NCI-H1417 treated with DMSO at 0.1 percent for 48 hours (cell line): ENCODE measurements around the gene ARHGAP6.

Experiments used
- DNase-seq: peaks from one replicate; lab custom pipeline; 2025; lab: John Stamatoyannopoulos, UW

ARHGAP6 gene, protein sequence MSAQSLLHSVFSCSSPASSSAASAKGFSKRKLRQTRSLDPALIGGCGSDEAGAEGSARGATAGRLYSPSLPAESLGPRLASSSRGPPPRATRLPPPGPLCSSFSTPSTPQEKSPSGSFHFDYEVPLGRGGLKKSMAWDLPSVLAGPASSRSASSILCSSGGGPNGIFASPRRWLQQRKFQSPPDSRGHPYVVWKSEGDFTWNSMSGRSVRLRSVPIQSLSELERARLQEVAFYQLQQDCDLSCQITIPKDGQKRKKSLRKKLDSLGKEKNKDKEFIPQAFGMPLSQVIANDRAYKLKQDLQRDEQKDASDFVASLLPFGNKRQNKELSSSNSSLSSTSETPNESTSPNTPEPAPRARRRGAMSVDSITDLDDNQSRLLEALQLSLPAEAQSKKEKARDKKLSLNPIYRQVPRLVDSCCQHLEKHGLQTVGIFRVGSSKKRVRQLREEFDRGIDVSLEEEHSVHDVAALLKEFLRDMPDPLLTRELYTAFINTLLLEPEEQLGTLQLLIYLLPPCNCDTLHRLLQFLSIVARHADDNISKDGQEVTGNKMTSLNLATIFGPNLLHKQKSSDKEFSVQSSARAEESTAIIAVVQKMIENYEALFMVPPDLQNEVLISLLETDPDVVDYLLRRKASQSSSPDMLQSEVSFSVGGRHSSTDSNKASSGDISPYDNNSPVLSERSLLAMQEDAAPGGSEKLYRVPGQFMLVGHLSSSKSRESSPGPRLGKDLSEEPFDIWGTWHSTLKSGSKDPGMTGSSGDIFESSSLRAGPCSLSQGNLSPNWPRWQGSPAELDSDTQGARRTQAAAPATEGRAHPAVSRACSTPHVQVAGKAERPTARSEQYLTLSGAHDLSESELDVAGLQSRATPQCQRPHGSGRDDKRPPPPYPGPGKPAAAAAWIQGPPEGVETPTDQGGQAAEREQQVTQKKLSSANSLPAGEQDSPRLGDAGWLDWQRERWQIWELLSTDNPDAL (N-terminal part only)

DNA sequence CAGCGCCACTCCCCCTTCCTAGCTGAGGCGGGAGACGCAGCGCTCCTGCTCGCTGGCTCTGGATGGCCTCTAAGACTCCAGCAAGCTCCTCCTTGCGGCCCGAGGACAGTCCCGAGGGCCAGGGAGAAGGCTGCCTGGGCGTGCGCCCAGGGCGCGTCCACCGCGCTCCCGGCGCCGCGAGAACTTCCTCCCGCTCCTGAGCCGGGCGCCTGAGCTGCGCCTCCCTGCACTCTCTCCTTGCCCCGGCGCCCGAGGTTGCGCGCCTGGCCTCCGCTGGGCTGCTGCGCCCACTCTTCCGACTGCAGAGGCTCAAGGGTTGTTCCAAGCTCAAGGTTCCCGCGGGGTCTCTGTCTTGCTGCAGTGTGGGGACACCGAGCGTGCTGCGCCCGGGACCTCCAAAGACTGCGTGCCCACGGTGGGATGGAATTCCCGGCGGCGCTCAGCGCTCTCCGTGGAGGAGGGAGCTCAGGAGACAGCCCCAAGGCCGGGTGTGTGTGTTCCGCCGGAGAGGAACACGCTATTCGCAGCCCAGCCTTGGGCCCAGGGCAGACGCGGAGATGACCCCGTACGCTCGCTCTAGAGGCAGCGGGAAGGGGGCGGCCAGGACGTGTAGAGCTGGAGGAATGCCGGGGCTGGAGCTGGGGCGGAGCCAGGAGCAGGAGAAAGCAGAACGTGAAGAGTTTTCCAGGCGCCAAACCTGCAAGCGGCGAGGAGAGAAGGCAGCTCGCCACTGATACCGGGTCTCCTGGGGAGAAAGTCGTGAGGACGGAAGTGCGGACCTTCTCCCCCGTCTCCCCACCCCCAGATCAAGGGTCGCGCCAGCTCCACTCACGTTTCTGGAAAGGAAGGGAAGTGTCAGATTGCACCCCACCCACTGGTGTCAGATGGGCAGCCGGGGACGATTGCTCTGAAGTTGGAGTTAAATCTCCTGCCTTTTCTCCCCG is at the start of gene ARHGAP6:
Gene ARHGAP6 (minus strand): TSS at position 753 of the 944 bp plus-strand sequence. CDS start 1,092 bp downstream, outside the sequence.
- no peak for DNase-seq

DNA sequence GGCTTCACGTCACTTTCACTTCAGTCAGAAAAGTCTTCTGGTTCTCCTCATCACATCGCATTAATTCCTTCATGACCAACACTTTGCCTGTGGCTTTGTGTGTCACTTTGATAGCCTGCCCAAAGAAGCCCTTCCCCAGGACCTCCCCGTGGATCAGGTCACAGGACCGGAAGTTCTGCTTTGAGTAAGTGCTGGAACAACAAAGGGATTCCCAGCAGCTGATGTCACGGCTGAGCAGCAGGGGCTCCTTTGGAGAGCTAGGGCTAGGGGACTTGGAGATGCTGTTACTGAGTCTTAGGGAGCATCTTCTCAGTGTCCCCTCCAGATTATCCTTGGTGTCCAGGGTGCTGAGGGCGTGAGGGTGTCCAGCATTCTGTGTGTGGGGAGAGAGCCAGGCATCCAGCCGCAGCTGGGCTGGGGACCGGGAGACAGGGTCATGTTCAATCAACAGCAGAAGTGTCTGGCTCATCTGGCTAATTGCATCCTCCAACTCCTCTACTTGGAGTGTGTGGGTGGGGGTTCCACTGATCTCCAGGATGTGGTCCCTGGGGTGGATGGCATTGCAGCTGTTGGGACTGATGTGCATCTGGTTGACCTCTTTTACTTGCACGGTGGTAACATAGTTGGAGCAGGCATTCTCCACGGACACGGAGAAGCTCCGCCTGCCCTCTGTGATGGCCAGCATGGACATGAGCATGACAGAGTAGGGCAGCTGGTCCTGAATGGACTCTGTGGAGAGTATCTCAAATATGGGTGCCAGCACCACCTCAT is 39.2 kb upstream of the ARHGAP6 start:
- no peak for DNase-seq

DNA sequence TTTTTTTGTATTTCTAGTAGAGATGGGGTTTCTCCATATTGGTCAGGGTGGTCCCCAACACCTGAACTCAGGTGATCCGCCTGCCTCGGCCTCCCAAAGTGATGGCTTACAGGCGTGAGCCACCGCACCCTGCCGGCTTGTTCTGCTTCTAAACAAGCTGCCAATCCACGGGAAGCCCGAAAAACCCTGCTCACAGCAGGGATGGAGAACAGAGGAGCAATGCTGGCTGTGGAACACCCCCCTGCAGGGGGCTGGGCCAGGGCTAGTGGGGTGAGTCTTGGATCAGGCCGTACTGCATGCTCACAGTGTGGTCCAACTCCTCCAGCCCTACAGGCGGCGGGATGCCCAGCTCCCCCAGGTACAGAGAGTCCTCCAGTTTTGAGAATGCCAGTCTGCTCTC is 38.1 kb upstream of the ARHGAP6 start:
- DNase-seq: no peak

DNA sequence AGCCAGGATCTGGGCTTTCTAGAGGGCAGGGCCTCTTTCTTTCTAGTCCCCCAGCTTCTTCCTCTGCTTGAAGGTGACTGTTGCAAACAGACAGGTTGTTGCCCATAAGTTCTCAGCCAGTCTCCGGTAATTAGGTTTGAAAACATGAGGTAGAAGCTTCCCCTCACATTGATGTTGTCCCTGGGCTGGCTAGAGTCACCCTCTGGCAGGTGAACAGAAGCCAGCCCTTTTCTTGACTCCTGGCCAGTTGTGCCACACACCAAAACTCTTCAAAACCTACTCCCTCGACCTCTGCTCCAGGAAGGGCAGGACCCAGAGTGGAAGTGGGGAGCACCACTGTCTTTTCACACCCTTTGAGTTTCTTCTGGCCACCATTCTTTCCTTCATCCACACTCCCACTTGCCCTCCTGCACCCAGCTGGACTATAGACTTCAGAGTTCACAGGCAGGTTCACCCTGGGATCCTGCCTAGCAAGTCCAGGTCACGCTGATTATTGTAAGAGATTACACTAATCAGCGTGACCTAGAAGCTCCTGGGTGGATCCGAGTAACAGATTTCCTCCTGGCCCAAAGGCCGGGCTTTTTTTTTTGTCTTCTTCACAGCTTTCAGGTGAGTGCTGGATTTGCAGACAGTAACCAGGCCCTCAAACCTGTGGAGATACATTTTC is 37.4 kb upstream of the ARHGAP6 start:
- DNase-seq: no peak

DNA sequence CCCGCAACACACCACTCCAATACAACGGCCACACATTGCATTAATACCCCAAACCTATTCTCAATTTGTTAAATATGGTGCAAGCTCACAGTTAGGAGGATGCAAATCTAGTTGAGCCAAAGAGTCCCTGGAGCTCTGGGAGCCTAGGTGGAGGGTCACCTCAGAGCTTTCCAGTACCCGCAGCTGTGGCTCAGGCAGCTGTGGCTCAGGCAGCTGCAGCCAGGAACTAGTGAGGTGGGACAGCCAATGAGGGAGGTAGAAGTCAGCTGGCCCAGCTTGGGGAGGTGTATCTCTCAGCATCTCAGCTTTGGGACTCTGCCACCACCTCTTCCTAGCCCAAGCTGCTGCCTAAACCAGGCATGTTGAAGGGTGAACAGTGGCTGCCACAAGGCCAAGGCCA is 36.7 kb upstream of the ARHGAP6 start:
- DNase-seq: no peak

DNA sequence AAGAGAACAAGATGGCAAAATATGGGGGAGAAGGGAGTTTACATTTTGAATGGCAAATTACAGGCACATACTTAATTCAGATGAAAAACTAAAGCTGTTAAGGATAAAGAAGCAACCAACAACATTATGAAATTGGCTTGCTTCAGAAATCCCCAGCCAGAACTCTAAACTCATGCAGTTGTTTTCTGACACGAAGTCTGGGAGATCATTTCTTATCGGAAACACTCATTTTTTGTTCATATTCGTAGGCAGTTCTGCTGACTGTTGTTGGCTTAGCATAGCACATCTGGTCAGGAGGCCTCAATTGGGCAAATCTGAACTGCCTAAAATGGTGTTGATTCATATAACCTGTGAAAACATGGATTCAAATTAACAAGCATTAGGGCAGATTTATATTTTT is 33.0 kb upstream of the ARHGAP6 start:
- no peak for DNase-seq

DNA sequence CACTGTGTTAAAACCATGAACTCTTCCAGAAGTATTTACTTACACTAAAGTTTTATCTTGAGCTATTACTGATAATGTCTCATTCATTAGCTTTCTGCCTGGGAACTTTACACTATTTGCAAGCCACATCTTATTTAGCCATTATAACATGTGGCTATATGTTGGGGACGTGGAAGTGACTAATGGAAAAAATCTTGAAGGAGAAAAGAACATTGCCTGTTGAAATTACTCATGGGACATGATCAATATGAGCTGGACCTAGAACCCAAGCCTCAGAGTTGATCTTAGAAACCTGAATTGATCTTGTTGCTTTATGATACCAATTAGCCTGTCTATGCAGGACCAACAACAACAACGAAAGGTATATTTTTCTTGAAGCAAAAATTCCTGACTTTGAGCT is 22.5 kb upstream of the ARHGAP6 start:
- no peak for DNase-seq

DNA sequence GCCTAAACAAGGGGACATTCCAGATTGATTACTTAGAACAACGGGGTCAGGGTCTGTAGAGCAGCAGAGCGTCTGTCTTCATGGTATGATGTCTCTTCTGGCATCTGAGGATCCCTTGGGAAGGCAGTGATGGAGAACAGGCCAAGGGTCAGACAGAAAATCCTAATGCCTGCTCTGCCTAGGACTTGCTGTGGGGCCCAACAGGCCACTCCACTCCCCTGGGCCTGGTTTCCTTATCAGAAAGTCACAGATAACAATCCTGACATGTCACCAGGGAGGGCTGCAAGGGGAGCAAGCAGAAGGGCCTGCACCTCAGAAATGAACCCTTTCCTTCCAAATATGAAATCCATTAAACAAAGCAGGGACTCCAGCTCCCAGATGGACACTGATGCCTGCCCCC is 21.4 kb upstream of the ARHGAP6 start:
- no peak for DNase-seq

DNA sequence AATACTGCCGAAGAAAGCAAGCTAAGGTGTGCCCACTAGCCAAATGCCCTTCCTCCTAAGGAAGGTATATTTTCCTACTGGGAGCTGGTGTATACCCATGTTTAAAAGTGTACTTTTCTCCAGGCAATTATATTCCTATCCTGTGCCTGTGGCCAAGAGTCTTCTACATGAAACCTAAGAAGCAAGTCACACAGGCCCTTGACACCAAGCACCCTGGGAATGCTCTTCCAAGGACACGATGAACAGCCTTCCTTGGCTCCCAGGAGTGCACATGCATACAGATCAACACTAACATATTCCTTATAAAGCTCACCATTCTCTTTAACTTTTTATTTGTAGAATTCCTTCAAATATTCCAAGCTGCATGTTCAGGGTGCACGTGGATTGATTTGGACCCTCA is 17.3 kb upstream of the ARHGAP6 start:
- no peak for DNase-seq

DNA sequence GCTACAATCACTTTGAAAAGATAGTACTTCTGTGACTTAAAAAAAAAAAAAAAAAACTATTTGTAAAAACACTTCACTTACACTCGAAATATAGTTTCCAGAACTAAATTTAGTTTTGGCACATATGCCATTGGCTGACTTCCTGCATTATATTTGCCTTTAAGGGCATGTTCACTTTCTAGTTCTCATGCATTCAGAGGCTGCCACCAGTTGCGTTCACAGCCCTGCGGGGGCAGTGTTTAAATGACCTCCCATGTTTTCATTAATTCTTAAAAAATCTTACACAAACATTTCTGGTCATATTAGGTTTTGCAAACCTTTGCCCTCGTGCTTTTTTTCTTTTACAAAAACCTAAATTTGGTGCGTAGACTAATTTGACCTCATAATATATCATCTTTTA is 12.4 kb upstream of the ARHGAP6 start:
- no peak for DNase-seq

DNA sequence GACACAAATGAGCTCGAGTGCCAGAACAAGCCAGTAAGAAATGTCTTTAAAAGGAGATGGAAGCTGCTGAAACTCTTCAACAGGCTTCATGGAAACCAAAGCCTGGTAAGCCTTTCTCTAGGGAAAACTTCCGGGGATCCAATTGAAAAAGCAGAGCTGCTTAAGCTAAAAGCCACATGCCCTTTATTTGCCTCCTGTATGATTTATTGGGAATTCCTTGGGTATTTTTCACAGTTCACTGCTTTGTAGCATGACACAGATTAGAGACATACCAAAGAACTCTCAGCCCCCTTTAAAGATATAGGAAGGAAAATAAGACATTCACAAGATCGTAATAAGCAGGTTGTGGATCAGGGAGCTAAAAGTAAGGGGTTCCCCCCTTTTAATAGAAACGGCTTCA is 6.5 kb upstream of the ARHGAP6 start:
- no peak for DNase-seq

DNA sequence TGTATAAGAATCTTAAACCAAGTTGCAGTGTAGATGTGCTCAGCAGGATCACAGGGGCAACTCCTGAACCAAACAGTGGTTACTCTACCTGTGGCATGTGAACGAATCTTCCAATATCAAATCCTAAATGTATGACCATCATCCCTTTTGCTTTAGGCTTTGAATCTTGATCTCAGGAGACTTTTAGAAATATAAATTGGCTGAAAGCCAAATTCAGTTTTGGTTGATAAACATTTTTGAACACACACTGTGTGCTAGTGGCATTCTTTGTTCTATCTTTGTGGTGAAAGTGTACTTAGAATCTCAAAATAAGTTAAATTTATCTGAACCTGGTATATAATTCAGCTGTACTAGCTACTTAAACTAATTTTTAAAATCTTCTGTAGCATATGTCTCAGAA is 4.6 kb upstream of the ARHGAP6 start:
- no peak for DNase-seq

DNA sequence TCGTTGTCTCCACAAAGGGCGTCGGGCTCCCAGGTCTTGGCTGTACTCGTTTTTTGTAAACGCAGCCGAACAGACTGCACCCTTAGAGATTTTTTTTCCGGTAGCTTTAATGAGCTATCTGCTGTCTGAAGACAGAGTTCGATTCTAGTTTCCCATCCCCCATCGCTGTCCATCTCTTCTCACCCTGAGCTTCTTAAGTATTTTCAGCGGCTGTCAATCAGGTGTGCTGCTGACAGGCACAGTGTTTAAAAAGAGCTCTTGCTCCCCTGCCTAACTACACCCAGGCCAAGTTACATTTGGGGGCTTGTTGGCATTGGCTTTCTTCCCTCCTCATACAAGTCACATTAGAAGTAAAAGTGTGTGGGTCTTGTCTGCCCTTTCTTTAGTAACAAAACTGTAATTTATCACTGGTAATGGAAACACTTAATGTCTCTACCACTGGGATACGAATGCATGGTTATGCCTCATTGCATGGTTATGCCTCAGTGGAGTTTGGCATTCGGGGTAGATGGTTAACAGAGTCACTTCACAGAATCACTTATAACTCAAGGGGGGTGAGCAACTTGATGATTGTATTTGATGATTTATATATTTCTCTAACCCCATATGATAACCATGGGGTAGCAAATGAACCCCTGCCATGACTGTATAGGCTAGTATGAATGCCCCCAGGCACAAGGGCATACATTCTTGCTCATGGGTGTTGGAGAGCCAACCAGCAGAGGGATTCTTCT is 1.4 kb upstream of the ARHGAP6 start:
- DNase-seq: no peak

DNA sequence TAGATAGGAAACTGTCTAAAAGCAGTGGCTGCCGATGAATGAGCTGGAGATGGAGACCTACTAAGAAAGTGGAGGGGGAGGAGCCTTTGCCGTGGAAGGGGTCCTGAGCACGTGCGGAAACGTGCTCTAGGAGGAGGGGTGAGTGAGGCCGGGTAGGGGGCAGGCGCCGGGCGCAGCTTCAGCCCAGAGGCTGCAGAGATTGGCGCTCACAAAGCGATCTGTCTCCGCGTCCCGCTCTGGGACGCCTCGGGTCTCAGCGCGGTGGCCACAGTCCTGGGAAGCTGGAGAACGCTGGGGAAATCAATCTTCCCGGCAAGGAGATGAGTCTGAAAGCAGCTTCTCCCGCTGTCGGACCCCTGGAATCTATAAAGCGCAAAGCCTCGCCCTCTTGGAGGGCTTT is 444 bp upstream of the ARHGAP6 start:
- DNase-seq: no peak

DNA sequence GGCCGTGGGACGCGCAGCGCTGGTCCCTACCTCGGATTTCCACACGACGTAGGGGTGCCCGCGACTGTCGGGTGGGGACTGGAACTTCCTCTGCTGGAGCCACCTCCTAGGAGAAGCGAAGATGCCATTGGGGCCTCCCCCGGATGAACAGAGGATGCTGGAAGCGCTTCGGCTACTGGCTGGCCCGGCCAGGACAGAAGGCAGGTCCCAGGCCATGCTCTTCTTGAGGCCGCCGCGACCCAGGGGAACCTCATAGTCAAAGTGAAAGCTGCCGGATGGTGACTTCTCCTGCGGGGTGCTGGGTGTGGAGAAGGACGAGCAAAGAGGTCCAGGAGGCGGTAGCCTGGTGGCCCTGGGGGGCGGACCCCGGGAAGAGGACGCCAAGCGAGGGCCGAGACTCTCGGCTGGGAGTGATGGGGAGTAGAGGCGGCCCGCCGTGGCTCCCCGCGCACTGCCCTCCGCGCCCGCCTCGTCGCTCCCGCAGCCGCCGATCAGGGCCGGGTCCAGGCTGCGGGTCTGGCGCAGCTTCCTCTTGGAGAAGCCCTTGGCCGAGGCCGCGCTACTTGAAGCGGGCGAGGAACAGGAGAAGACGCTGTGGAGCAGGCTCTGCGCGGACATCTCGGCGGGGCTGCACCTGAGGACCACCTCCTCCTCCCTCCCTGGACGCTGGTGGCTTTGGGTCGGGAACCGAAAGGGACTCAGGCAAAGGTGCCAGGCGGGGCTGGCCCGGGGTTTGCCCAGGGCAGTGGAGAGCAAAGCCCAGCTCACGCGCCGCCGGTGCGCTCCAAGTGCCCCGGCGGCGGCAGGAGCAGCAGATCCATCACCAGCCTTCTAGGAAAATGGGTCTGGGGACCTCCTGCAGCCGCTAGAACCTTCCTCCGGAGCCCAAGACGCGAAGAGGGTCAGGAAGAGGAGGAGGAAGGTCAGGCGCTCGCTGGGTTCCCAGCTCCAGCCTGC is 1.2 kb downstream of the ARHGAP6 start:
- DNase-seq: no peak

DNA sequence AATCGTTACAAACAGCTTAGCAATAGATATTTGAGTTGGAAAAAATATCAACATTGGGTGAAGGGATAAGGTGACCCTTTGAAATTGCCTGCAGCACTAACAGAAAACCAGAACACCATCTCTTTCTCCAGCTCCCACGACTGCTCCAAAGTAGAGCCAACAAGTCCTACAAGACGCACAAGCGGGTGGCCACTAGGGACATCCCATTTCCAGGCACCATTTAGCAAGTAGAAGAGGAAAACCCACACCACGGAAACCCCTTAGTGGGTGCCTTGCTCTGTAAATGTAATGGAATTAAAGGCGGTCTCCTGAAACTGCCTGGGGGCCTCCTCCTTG is 1.9 kb downstream of the ARHGAP6 start:
- no peak for DNase-seq

DNA sequence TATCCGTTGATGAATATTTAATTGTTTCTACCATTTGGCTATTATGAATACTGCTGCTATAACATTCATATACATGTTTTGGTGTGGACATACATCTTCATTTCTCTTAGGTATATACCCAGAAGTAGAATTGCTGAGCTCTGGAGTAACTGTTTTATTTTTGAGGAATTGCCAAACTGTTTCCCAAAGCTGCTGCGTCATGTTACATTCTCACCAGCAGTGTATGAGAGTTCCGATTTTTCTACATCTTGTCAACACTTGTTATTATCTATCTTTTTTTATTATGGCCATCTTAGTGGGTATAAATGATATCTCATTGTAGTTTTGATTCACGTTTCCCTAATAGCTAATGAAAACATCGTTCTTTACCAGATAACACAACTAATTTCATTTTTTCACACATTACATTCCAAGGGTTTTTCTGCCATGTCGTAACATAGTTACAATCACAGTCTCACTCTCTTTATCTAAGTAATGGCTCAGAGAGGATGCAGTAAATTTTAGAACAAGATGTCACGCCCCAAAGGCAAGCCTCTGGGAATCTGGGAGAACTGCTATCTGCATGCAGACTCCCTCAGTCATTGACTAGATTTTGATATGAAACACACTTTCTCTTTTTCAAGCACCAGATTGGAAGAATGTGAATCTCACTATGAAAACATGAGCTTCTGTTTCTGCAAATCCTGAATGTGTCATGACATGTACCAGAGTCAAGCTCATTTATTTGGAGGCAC is 10.3 kb downstream of the ARHGAP6 start:
- DNase-seq: no peak
